SU-DHL-6 (cell line): Measurements from ENCODE around the gene IGSF5.

ENCODE experiments used
- H2AFZ ChIP-seq: fragments of 200-600 bp; sonication (generic); 2 replicates; pipeline ENCODE4 v1.6.1; 2014; ENCODE audit warnings: low read depth, mild to moderate bottlenecking, moderate library complexity, mixed read lengths, antibody characterized with exemption, low read length; ENCODE audit not compliant: severe bottlenecking
- H3F3A ChIP-seq: fragments of 200-600 bp; shearing (Covaris generic); 2 replicates; pipeline ENCODE4 v1.6.0; 2016; ENCODE audit warnings: antibody characterized with exemption, mild to moderate bottlenecking; ENCODE audit not compliant: insufficient read depth
- H3K27ac ChIP-seq: fragments of 200-600 bp; sonication (generic); 2 replicates; pipeline ENCODE4 v1.5.1; 2016; ENCODE audit warnings: low read depth, mild to moderate bottlenecking, low read length, moderate library complexity, mixed read lengths
- H3K27me3 ChIP-seq: fragments of 200-600 bp; sonication (generic), shearing (Covaris generic); 2 replicates; pipeline ENCODE4 v1.6.0; 2014; ENCODE audit warnings: mild to moderate bottlenecking, low read length
- H3K36me3 ChIP-seq: fragments of 200-600 bp; sonication (generic); 2 replicates; pipeline ENCODE4 v1.6.1; 2014; ENCODE audit warnings: mild to moderate bottlenecking, low read length, mixed read lengths
- H3K4me2 ChIP-seq: fragments of 300-600, 200-600 bp; shearing (Covaris generic), sonication (generic); 2 replicates; pipeline ENCODE4 v1.6.0; 2014; ENCODE audit warnings: low read length, low read depth, mild to moderate bottlenecking; ENCODE audit not compliant: poor library complexity, severe bottlenecking
- H3K4me3 ChIP-seq: fragments of 200-600 bp; sonication (generic); 2 replicates; pipeline ENCODE4 v1.5.1; 2014; ENCODE audit warnings: antibody characterized with exemption, low read length, mild to moderate bottlenecking, mixed read lengths; ENCODE audit not compliant: insufficient read depth, poor library complexity, severe bottlenecking
- H3K79me2 ChIP-seq: fragments of 200-600 bp; sonication (generic); 2 replicates; pipeline ENCODE4 v1.6.1; 2014; ENCODE audit warnings: mild to moderate bottlenecking, low read length, moderate library complexity; ENCODE audit not compliant: insufficient read depth
- H3K9ac ChIP-seq: fragments of 200-600 bp; sonication (generic); 2 replicates; pipeline ENCODE4 v1.7.0; 2014; ENCODE audit warnings: mild to moderate bottlenecking, low read length
- H3K9me2 ChIP-seq: fragments of 200-600 bp; sonication (generic); replicated peaks from 2 replicates; pipeline ENCODE4 v1.6.1; 2014; ENCODE audit warnings: low read length; ENCODE audit not compliant: insufficient read depth
- H3K9me3 ChIP-seq: fragments of 200-600 bp; sonication (generic); 2 replicates; pipeline ENCODE4 v1.6.1; 2014; ENCODE audit warnings: low read length, mixed read lengths; ENCODE audit not compliant: insufficient read depth
- H4K20me1 ChIP-seq: fragments of 200-600 bp; sonication (generic); 2 replicates; pipeline ENCODE4 v1.6.1; 2014; ENCODE audit warnings: low read depth, mild to moderate bottlenecking, antibody characterized with exemption, low read length, moderate library complexity, mixed read lengths
- CTCF ChIP-seq: fragments of 200-600 bp; sonication (generic); IDR thresholded peaks from one replicate; pipeline ENCODE4 v1.5.1; 2017; ENCODE audit warnings: antibody characterized with exemption, mild to moderate bottlenecking, low read length, moderate library complexity; ENCODE audit not compliant: insufficient read depth, poor library complexity, severe bottlenecking
- EZH2phosphoT487 ChIP-seq: fragments of 200-600 bp; sonication (generic), shearing (Covaris generic); conservative IDR thresholded peaks from 2 replicates; pipeline ENCODE4 v1.6.1; 2018; ENCODE audit warnings: mild to moderate bottlenecking, antibody characterized with exemption, low read length, moderate library complexity, mixed read lengths

IGSF5 gene

GRCh38 chr21:39843916-39844315 is 98.9 kb downstream of the IGSF5 start:
- H3K9me3 ChIP-seq = no peaks in the 10 kb centered on the region
- H3K27me3 ChIP-seq = no peaks in the 10 kb centered on the region
- H3K4me3 ChIP-seq = no peak overlapping the region
- H3F3A ChIP-seq = no peaks in the 10 kb centered on the region
- no peak overlapping the region for H3K9ac ChIP-seq
- no peak overlapping the region for H2AFZ ChIP-seq
- no peak overlapping the region for H3K27ac ChIP-seq
- H3K36me3 ChIP-seq = no peaks in the 10 kb centered on the region
- no peak overlapping the region for H3K4me2 ChIP-seq
- H3K79me2 ChIP-seq = no peaks in the 10 kb centered on the region
- no peaks in the 10 kb centered on the region for H4K20me1 ChIP-seq
- no peaks in the 10 kb centered on the region for H3K9me2 ChIP-seq
- TF ChIP-seq EZH2phosphoT487 (no peak), CTCF (no peak)

- Histone ChIP-seq H3K9me2 (no peaks in the 10 kb centered on the region), H4K20me1 (no peaks in the 10 kb centered on the region), H3F3A (no peaks in the 10 kb centered on the region), H3K27ac (no peak overlapping the region), H3K36me3 (no peaks in the 10 kb centered on the region), H3K4me2 (no peak overlapping the region), H3K9me3 (no peaks in the 10 kb centered on the region), H3K79me2 (no peaks in the 10 kb centered on the region), H3K9ac (no peak overlapping the region), H3K4me3 (no peak overlapping the region), H3K27me3 (no peaks in the 10 kb centered on the region), H2AFZ (no peak overlapping the region)
- TF ChIP-seq CTCF = no peak
- no peak for TF ChIP-seq EZH2phosphoT487
Observed at GRCh38 chr21:39845571-39846130, 100.7 kb downstream of the IGSF5 start.

GRCh38 chr21:39847877-39848276 is 102.9 kb downstream of the IGSF5 start:
- Histone ChIP-seq H3K27me3 (no peaks in the 10 kb centered on the region), H3K9me3 (no peaks in the 10 kb centered on the region), H3K4me3 (no peak overlapping the region), H3F3A (no peaks in the 10 kb centered on the region), H3K27ac (no peak overlapping the region), H3K36me3 (no peaks in the 10 kb centered on the region), H2AFZ (no peak overlapping the region), H3K79me2 (no peaks in the 10 kb centered on the region), H3K9me2 (no peaks in the 10 kb centered on the region), H3K4me2 (no peak overlapping the region), H4K20me1 (no peaks in the 10 kb centered on the region), H3K9ac (no peak overlapping the region)
- TF ChIP-seq CTCF = no peak
- TF ChIP-seq EZH2phosphoT487 = no peak
